Panc1 (cell line): ENCODE data around the gene PPM1H.

Experiments
- POLR2AphosphoS5 ChIP-seq: IDR thresholded peaks from 2 replicates; pipeline ENCODE4 v1.6.1; 2012; ENCODE audit warnings: mild to moderate bottlenecking, low read depth, low read length, moderate library complexity
- SIN3A ChIP-seq: IDR thresholded peaks from 2 replicates; pipeline ENCODE4 v1.6.1; 2012; ENCODE audit warnings: low read depth, mild to moderate bottlenecking, low read length, moderate library complexity, borderline replicate concordance; ENCODE audit not compliant: insufficient read depth

- no peak for TF ChIP-seq POLR2AphosphoS5
- no peak for TF ChIP-seq SIN3A
These were observed 236.2 kb downstream of the PPM1H start for GRCh38 chr12:62698701-62699101.
